Measurements from ENCODE around the gene CDH13. TPM values are rescaled to one million over a fixed set of nuclear protein-coding genes. Genes with fewer than 3 reads are reported as not detected.

The CDH13 gene
- total and polyA plus RNA-seq, 8 donors: 0.12 to 21.4 (median 1.7) TPM; not detected in 1

GRCh38 chr16:83630979-83631378 lies 1004.2 kb downstream of the CDH13 start:
- Histone ChIP-seq H3K9me3 (no peaks in the 10 kb centered on the region), H3K27ac (no peak overlapping the region), H3K36me3 (no peaks in the 10 kb centered on the region), H3K4me1 (no peaks in the 10 kb centered on the region), H3K27me3 (no peaks in the 10 kb centered on the region), H3K4me3 (no peak overlapping the region)
- TF ChIP-seq POLR2A (IDR thresholded peaks at IDR 0.05): no peak
- no peak for TF ChIP-seq POLR2AphosphoS5 (IDR thresholded peaks at IDR 0.05)
- no peak for TF ChIP-seq EP300 (IDR thresholded peaks at IDR 0.05)
- no peak for TF ChIP-seq CTCF (IDR thresholded peaks at IDR 0.05)
- intact Hi-C loops (cut with DNase I; ENCODE audit: low total_unique reads): no loop called here
- DNase-seq: no peak
- WGBS, 5 donors: 71 to 88% (median 80%) methylated on average over 6 of the region's 6 CpGs

- H3K9me3 ChIP-seq: no peaks in the 10 kb centered on the region
- no peak for TF ChIP-seq CTCF (IDR thresholded peaks at IDR 0.05)
- TF ChIP-seq POLR2AphosphoS5 (IDR thresholded peaks at IDR 0.05): no peak
- H3K4me3 ChIP-seq: no peak overlapping the region
- intact Hi-C loops (cut with DNase I; ENCODE audit: low total_unique reads): no loop called here
- WGBS, 5 donors: 89 to 95% (median 93%) methylated on average over 9 of the region's 9 CpGs
- H3K36me3 ChIP-seq: no peaks in the 10 kb centered on the region
- no peak overlapping the region for H3K27ac ChIP-seq
- H3K4me1 ChIP-seq: no peaks in the 10 kb centered on the region
- no peak for DNase-seq
- H3K27me3 ChIP-seq: no peaks in the 10 kb centered on the region
These were observed 1006.5 kb downstream of the CDH13 start for GRCh38 chr16:83633286-83633685.

- 48 to 66% (median 57%) methylated on average over 5 of the region's 5 CpGs for WGBS, 5 donors
- H3K27me3 ChIP-seq: no peaks in the 10 kb centered on the region
- H3K4me3 ChIP-seq: no peak overlapping the region
- TF ChIP-seq EP300 (IDR thresholded peaks at IDR 0.05): no peak
- no peak for TF ChIP-seq POLR2A (IDR thresholded peaks at IDR 0.05)
- intact Hi-C loops (cut with DNase I; ENCODE audit: low total_unique reads): no loop called here
- no peaks in the 10 kb centered on the region for H3K36me3 ChIP-seq
- H3K27ac ChIP-seq: no peak overlapping the region
- H3K9me3 ChIP-seq: peaks cover 0 to 3% (median 0%) of the 10 kb centered on the region in 4 donors
- no peak for DNase-seq
- H3K4me1 ChIP-seq: no peaks in the 10 kb centered on the region
These were observed 1021.6 kb downstream of the CDH13 start for GRCh38 chr16:83648347-83648746.

GRCh38 chr16:83651871-83652270 lies 1025.1 kb downstream of the CDH13 start:
- TF ChIP-seq POLR2AphosphoS5 (IDR thresholded peaks at IDR 0.05) (no peak), EP300 (IDR thresholded peaks at IDR 0.05) (no peak), POLR2A (IDR thresholded peaks at IDR 0.05) (no peak), CTCF (IDR thresholded peaks at IDR 0.05) (no peak)
- no peak for DNase-seq
- H3K9me3 ChIP-seq: no peaks in the 10 kb centered on the region
- H3K27ac ChIP-seq: no peak overlapping the region
- H3K4me1 ChIP-seq: no peaks in the 10 kb centered on the region
- intact Hi-C loops (cut with DNase I; ENCODE audit: low total_unique reads): no loop called here
- 79 to 85% (median 82%) methylated on average over 8 of the region's 8 CpGs for WGBS, 5 donors
- no peaks in the 10 kb centered on the region for H3K27me3 ChIP-seq
- no peaks in the 10 kb centered on the region for H3K36me3 ChIP-seq
- H3K4me3 ChIP-seq: no peak overlapping the region

GRCh38 chr16:83652943-83653342 lies 1026.2 kb downstream of the CDH13 start:
- intact Hi-C loops (cut with DNase I; ENCODE audit: low total_unique reads): no loop called here
- H3K27ac ChIP-seq: no peak overlapping the region
- 76 to 83% (median 80%) methylated on average over 9 of the region's 9 CpGs for WGBS, 5 donors
- H3K27me3 ChIP-seq: no peaks in the 10 kb centered on the region
- no peak for DNase-seq
- TF ChIP-seq EP300 (IDR thresholded peaks at IDR 0.05): no peak
- no peak for TF ChIP-seq CTCF (IDR thresholded peaks at IDR 0.05)
- no peak for TF ChIP-seq POLR2AphosphoS5 (IDR thresholded peaks at IDR 0.05)
- no peak for TF ChIP-seq POLR2A (IDR thresholded peaks at IDR 0.05)
- H3K4me1 ChIP-seq: no peaks in the 10 kb centered on the region
- no peaks in the 10 kb centered on the region for H3K36me3 ChIP-seq
- no peak overlapping the region for H3K4me3 ChIP-seq
- H3K9me3 ChIP-seq: no peaks in the 10 kb centered on the region
